Esophagus muscularis mucosa (tissue), 4 donors: ENCODE results near the gene SYTL2.

Source experiments
- CTCF ChIP-seq, 3 experiments: fragments of 200-600 bp in 2 of 3; fragments of 450-650 bp in 1 of 3; sonication (generic) in 2 of 3; IDR thresholded peaks; one replicate each; pipeline ENCODE4 v1.5.1; 2017 to 2019; ENCODE audit warnings: antibody characterized with exemption in 3 of 3, mild to moderate bottlenecking in 2 of 3, moderate library complexity in 1 of 3
- EP300 ChIP-seq: sonication (generic); formaldehyde crosslinking; IDR thresholded peaks from one replicate; pipeline ENCODE4 v1.6.1; 2017; ENCODE audit warnings: antibody characterized with exemption
- POLR2A ChIP-seq: fragments of 450-650 bp; IDR thresholded peaks from one replicate; pipeline ENCODE4 v1.6.1; 2017; ENCODE audit warnings: antibody characterized with exemption, moderate library complexity, mild to moderate bottlenecking, low read depth
- POLR2AphosphoS5 ChIP-seq, 2 donors: sonication (generic); formaldehyde crosslinking; IDR thresholded peaks; one replicate each; pipeline ENCODE4 v1.6.1; 2017; ENCODE audit warnings: antibody characterized with exemption in 2 of 2

- no peak for TF ChIP-seq CTCF (IDR thresholded peaks at IDR 0.05)
- no peak for TF ChIP-seq POLR2A
- TF ChIP-seq EP300 = no peak
- no peak for TF ChIP-seq POLR2AphosphoS5 (IDR thresholded peaks at IDR 0.05)
Observed at GRCh38 chr11:85742348-85742747, 68.6 kb downstream of the SYTL2 start.
